Measurements from ENCODE around the gene DNAI7.

Gene DNAI7

DNA sequence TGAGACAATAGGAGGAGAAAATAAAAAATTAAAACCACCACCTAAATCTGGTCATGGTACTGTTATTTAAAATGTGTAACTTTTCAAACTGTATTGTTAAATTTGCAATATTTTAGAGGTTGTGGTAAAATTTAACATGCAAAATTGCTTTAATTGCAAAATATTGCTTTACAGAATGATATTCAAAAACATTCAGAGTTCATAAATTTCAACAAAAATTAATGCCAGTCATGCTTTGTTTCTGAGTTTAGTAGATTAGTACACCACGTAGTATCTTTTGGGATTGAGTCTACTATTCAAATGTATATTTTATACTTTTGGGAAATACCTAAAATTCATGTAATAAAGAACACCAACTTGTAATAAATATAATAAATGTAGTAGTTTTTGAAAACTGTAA, 18.4 kb upstream of the DNAI7 start:
- no peak overlapping the region for H3K27ac ChIP-seq
- TF ChIP-seq, protein P1, sequence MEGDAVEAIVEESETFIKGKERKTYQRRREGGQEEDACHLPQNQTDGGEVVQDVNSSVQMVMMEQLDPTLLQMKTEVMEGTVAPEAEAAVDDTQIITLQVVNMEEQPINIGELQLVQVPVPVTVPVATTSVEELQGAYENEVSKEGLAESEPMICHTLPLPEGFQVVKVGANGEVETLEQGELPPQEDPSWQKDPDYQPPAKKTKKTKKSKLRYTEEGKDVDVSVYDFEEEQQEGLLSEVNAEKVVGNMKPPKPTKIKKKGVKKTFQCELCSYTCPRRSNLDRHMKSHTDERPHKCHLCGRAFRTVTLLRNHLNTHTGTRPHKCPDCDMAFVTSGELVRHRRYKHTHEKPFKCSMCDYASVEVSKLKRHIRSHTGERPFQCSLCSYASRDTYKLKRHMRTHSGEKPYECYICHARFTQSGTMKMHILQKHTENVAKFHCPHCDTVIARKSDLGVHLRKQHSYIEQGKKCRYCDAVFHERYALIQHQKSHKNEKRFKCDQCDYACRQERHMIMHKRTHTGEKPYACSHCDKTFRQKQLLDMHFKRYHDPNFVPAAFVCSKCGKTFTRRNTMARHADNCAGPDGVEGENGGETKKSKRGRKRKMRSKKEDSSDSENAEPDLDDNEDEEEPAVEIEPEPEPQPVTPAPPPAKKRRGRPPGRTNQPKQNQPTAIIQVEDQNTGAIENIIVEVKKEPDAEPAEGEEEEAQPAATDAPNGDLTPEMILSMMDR (conservative IDR thresholded peaks at IDR 0.05), result no peak
- no peak for TF ChIP-seq ZFX (IDR thresholded peaks at IDR 0.05)

DNA sequence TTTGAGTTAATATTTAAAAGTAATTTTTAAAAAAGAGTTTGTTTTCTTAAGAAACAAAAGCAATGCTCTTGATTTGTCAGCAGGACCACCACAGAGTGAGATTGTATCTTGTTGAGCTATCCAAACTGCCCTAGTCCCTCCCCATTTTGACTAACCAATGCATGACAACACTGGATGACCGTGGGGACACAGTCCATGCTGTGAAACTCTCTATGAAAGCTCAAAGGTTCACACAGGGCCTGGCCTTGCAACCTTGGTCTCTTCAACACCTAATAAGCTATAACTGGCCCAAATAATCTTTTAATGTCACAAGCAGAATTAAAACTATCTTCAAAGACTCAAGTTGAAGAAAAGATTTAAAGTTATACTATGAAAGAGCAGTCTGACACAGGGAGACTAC, 13.6 kb upstream of the DNAI7 start:
- H3K27ac ChIP-seq, result no peak overlapping the region
- TF ChIP-seq, protein P1 (conservative IDR thresholded peaks at IDR 0.05), result no peak
- no peak for TF ChIP-seq ZFX (IDR thresholded peaks at IDR 0.05)

DNA sequence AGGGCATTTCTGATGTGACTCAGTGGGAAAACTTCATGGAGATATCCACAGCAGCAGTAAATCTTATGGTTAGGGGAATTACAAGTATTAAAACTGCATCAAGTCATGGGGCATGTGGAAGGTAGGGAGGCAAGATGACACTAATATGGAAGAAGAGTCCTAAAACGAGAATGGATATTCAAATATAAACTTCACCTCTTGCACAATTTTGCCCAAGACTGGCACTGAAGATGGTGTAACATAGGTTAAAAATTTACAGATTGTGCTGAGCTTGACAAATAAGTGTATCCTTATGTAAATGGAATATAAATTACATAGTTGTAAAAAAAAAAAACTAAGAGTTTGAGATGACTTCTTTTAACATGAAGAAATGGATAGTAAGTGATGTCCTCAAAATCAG, 12.9 kb upstream of the DNAI7 start:
- no peak for TF ChIP-seq ZFX (IDR thresholded peaks at IDR 0.05)
- TF ChIP-seq, protein P1 (conservative IDR thresholded peaks at IDR 0.05), result no peak
- no peak overlapping the region for H3K27ac ChIP-seq

DNA sequence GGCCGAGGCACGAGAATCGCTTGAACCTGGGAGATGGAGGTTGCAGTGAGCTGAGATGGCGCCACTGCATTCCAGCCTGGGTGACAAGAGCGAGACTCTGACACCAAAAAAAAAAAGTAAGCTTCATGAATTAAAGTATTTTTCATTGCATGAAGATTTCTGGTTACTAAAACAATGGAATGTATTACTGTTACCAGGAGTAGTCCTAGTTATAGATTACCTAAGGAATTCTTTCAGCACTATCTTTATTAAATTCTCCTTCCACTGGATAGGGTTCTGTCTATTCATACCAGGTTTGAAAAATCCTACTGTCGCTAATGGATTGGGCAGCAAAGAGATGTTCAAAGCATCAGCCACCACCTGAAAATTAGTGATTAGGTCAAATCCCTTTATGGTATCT, 12.5 kb upstream of the DNAI7 start:
- H3K27ac ChIP-seq, result no peak overlapping the region
- TF ChIP-seq, protein P1 (conservative IDR thresholded peaks at IDR 0.05), result no peak

DNA sequence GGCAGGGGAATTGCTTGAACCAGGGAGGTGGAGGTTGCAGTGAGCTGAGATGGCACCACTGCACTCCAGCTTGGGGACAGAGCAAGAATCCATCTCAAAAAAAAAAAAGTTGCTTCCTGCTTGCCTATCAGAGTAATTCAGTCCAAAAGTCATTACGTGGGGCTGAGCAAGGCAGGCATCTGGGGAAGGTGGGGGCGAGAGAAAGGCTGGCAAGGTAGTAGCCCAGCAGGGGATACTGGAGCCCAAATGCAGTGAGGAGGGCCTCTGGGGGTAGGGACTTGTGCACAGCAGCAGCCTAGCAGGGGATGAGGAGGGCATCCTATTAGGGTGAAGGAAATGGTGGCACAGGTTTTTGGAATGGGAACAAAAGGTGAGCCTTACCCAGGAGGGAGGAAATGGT, 7.2 kb upstream of the DNAI7 start:
- no peak overlapping the region for H3K27ac ChIP-seq
- TF ChIP-seq, protein P1 (conservative IDR thresholded peaks at IDR 0.05), result no peak
- TF ChIP-seq ZFX (IDR thresholded peaks at IDR 0.05), result no peak

DNA sequence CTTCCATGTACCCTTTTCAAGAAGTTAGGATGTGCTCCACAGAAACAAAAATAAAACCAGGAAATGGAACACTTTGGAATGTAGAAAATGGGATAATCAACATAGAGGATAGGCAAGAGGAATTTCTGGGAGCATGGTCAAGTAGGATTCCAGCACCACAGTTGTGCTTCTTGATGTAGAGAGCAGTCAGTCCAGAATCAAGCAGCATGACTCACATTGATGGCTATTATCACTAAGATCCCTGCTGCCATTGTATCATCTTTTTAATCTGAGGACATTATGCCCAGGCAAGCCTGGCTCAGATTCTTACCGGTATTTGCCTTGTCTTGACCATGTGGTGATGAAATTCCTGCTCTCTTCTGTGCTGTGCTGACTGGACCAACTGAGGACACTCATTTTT, 5.7 kb upstream of the DNAI7 start:
- H3K27ac ChIP-seq, result no peak overlapping the region
- TF ChIP-seq ZFX (IDR thresholded peaks at IDR 0.05), result no peak
- TF ChIP-seq, protein P1 (conservative IDR thresholded peaks at IDR 0.05), result no peak

DNA sequence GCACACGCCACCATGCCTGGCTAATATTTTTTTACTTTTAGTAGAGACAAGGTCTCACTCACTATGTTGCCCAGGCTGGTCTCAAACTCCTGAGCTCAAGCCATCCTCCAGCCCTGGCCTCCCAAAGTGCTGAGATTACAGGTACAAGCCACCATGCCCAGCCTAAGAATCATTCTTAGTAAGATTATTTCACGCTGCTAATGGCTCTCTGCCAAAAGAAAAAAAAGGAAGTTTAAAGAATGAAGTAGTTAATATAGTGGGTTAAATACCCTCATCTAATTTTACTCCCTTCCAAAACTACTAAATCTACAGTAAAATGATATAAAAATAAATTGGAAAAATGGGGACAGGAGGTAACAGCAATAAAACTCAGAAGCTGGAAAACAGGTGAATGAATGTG, 2.6 kb upstream of the DNAI7 start:
- no peak for TF ChIP-seq ZFX (IDR thresholded peaks at IDR 0.05)
- TF ChIP-seq, protein P1 (conservative IDR thresholded peaks at IDR 0.05), result no peak
- H3K27ac ChIP-seq, result no peak overlapping the region

All from C4-2B (cell line).